ENCODE data around the gene GALNT3.

GALNT3 gene
- total RNA-seq: 22.1 to 27.7 reads per million in 2 donors

- DNase-seq: peak; percentile 26
Measured at GRCh38 chr2:165793779-165794535, at the start of gene GALNT3. Gene GALNT3 (minus strand): TSS chr2:165794247. CDS start chr2:165770700, 23,547 bp downstream.

- no peak for DNase-seq
Measured at GRCh38 chr2:165843351-165843750, 49.3 kb upstream of the GALNT3 start.

- no peak for DNase-seq
Measured at GRCh38 chr2:165840333-165840958, 46.4 kb upstream of the GALNT3 start.

GRCh38 chr2:165839610-165840009 is 45.6 kb upstream of the GALNT3 start:
- DNase-seq: no peak

GRCh38 chr2:165837122-165837521 is 43.1 kb upstream of the GALNT3 start:
- no peak for DNase-seq

- no peak for DNase-seq
Measured at GRCh38 chr2:165835363-165835762, 41.3 kb upstream of the GALNT3 start.

- DNase-seq: no peak
Measured at GRCh38 chr2:165833156-165833555, 39.1 kb upstream of the GALNT3 start.

- no peak for DNase-seq
Measured at GRCh38 chr2:165827921-165828276, 33.9 kb upstream of the GALNT3 start.

- no peak for DNase-seq
Measured at GRCh38 chr2:165827016-165827920, 33.2 kb upstream of the GALNT3 start.

GRCh38 chr2:165825041-165825440 is 31.0 kb upstream of the GALNT3 start:
- DNase-seq: no peak

GRCh38 chr2:165820296-165820695 is 26.2 kb upstream of the GALNT3 start:
- no peak for DNase-seq

- no peak for DNase-seq
Measured at GRCh38 chr2:165818920-165819319, 24.9 kb upstream of the GALNT3 start.

GRCh38 chr2:165815299-165816141 is 21.5 kb upstream of the GALNT3 start:
- DNase-seq: no peak

GRCh38 chr2:165814473-165814872 is 20.4 kb upstream of the GALNT3 start:
- DNase-seq: no peak

GRCh38 chr2:165811592-165812370 is 17.7 kb upstream of the GALNT3 start:
- DNase-seq: no peak

GRCh38 chr2:165810418-165810817 is 16.4 kb upstream of the GALNT3 start:
- DNase-seq: no peak

- no peak for DNase-seq
Measured at GRCh38 chr2:165804719-165805118, 10.7 kb upstream of the GALNT3 start.

GRCh38 chr2:165803123-165803760 is 9.2 kb upstream of the GALNT3 start:
- no peak for DNase-seq

- DNase-seq: no peak
Measured at GRCh38 chr2:165801176-165801575, 7.1 kb upstream of the GALNT3 start.

GRCh38 chr2:165796819-165797530 is 2.9 kb upstream of the GALNT3 start:
- DNase-seq: no peak
